Neutrophil (primary cell): Measurements from ENCODE around the gene FERMT3.

Experiments
- H3K27ac ChIP-seq: fragments of 200-600 bp; sonication (generic); 2 replicates; pipeline ENCODE4 v1.5.1; 2016; ENCODE audit warnings: mild to moderate bottlenecking, moderate library complexity
- H3K27me3 ChIP-seq: fragments of 200-600 bp; sonication (generic); 2 replicates; pipeline ENCODE4 v1.6.0; 2016; ENCODE audit warnings: mild to moderate bottlenecking
- H3K36me3 ChIP-seq: fragments of 200-600 bp; sonication (generic); 2 replicates; pipeline ENCODE4 v1.5.1; 2017
- H3K4me1 ChIP-seq, 2 experiments: fragments of 200-600 bp in 1 of 2; sonication (generic) in 1 of 2; 1 replicate in 1 of 2; 2 replicates in 1 of 2; pipeline versions ENCODE4 v1.5.1 to v1.6.1; 2013 to 2016; ENCODE audit warnings: low read depth in 1 of 2, low read length in 1 of 2, mild to moderate bottlenecking in 1 of 2, moderate library complexity in 1 of 2; ENCODE audit not compliant: control insufficient read depth in 1 of 2, insufficient read depth in 1 of 2
- H3K4me3 ChIP-seq, 2 experiments: fragments of 200-600 bp in 1 of 2; sonication (generic) in 1 of 2; 1 replicate in 1 of 2; 2 replicates in 1 of 2; pipeline ENCODE4 v1.5.1; 2013 to 2016; ENCODE audit warnings: low read depth in 1 of 2, low read length in 1 of 2, mild to moderate bottlenecking in 1 of 2, moderate library complexity in 1 of 2
- H3K9me3 ChIP-seq: fragments of 200-600 bp; sonication (generic); 2 replicates; pipeline ENCODE4 v1.5.1; 2016
- TF ChIP-seq, protein P1 (sequence below): fragments of 200-600 bp; sonication (generic); IDR thresholded peaks from 2 replicates; pipeline ENCODE4 v1.5.1; 2016; ENCODE audit warnings: antibody characterized with exemption

Gene FERMT3

DNA sequence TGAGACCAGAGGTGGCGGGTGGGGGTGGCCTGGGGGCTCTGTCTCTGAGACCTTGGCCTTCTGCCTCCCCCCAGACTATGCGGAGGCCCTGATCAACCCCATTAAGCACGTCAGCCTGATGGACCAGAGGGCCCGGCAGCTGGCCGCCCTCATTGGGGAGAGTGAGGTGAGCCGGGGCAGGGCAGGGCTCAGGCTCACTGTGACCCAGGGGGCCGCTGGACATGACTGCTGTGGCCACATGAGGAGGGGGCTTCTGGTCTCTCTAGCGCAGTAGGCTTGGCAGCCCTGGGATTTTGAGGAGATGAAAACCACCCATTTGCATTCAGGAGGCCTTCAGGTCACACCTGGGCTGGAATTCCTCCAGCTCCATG, 57.4 kb downstream of the FERMT3 start:
- Histone ChIP-seq H3K4me1 (peaks cover 14 to 15% of the 10 kb centered on the region in 2 experiments), H3K9me3 (no peaks in the 10 kb centered on the region), H3K27me3 (no peaks in the 10 kb centered on the region), H3K27ac (no peak overlapping the region), H3K4me3 (no peak overlapping the region), H3K36me3 (peaks cover 58% of the 10 kb centered on the region)
- TF ChIP-seq, protein P1, sequence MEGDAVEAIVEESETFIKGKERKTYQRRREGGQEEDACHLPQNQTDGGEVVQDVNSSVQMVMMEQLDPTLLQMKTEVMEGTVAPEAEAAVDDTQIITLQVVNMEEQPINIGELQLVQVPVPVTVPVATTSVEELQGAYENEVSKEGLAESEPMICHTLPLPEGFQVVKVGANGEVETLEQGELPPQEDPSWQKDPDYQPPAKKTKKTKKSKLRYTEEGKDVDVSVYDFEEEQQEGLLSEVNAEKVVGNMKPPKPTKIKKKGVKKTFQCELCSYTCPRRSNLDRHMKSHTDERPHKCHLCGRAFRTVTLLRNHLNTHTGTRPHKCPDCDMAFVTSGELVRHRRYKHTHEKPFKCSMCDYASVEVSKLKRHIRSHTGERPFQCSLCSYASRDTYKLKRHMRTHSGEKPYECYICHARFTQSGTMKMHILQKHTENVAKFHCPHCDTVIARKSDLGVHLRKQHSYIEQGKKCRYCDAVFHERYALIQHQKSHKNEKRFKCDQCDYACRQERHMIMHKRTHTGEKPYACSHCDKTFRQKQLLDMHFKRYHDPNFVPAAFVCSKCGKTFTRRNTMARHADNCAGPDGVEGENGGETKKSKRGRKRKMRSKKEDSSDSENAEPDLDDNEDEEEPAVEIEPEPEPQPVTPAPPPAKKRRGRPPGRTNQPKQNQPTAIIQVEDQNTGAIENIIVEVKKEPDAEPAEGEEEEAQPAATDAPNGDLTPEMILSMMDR = no peak

DNA sequence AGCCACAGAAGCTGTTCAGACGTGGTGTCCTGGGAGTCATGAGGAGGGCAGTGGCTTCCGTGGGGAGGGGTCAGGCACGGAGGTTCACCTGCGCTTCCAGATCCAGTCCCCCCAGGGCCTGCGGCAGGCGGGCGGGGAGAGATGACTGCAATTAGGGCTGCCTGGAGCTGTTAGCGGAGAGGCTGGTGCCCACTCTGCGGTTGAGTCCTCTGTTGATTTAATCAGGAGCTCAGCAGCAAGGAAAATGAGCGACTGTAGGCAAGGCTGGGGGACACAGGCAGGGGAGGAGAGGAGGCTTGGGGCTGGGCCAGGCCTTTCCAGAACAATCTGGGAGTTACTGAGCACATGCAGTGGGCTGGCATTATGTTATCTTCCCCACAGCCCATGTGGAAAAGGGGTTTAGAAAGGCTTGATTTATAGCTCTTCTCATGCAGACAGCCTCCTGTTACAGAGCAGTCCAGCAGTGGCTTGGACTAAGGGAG, 57.9 kb downstream of the FERMT3 start:
- Histone ChIP-seq H3K9me3 (no peaks in the 10 kb centered on the region), H3K27me3 (no peaks in the 10 kb centered on the region), H3K36me3 (peaks cover 53% of the 10 kb centered on the region), H3K27ac (no peak overlapping the region), H3K4me1 (peaks cover 18 to 19% of the 10 kb centered on the region in 2 experiments), H3K4me3 (no peak overlapping the region)
- TF ChIP-seq, protein P1 = no peak

DNA sequence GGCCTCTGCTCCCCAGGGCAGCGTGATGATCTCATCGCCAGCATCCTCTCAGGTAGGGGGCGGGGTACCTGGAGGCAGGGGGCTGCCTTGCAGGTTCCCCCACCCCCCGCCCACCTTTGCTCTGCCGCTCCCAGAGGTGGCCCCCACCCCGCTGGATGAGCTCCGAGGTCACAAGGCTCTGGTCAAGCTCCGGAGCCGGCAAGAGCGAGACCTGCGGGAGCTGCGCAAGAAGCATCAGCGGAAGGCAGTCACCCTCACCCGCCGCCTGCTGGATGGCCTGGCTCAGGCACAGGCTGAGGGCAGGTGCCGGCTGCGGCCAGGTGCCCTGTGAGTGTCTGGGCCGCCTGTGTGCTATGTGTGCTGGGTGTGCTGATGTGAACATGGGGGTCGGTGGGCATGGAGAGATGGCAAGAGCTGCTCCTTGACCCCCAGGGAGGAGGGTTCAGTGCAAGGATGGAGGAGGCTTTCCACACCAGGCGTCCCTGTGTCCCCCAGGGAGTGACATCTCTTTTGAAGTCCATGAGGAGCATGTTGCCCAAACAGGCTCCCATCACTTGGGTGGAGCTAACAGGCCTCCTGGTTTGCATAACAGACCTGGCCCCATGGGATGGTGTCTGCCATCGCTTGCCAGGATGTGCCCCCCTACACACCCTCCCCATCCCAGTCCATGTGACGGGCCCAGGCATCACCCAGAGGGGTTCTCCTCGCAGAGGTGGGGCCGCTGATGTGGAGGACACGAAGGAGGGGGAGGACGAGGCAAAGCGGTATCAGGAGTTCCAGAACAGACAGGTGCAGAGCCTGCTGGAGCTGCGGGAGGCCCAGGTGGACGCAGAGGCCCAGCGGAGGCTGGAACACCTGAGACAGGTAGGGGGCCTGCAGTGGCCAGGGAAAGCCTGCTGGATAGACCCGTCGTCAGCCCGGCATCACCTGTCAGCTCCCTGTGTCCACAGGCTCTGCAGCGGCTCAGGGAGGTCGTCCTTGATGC, 58.9 kb downstream of the FERMT3 start:
- Histone ChIP-seq H3K36me3 (peaks cover 52% of the 10 kb centered on the region), H3K27ac (no peak overlapping the region), H3K4me3 (no peak overlapping the region), H3K9me3 (no peaks in the 10 kb centered on the region), H3K27me3 (no peaks in the 10 kb centered on the region), H3K4me1 (peaks cover 22 to 24% of the 10 kb centered on the region in 2 experiments)
- TF ChIP-seq, protein P1 = no peak

DNA sequence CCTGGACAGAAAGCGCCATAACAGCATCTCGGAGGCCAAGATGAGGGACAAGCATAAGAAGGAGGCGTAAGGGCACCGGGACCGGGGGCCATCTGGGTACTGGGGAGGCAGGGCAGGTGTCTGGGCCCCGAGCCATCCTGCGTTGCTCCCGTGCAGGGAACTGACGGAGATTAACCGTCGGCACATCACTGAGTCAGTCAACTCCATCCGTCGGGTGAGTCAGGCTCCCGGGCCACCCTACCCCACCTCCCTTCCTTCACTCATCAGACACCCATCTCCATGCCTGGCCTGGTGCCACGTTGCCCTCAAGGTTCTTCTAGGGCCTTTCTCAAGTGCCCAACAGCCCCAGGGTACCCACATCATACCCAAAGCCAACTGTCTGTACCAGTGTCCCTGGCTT, 59.8 kb downstream of the FERMT3 start:
- H3K36me3 ChIP-seq = peaks cover 52% of the 10 kb centered on the region

DNA sequence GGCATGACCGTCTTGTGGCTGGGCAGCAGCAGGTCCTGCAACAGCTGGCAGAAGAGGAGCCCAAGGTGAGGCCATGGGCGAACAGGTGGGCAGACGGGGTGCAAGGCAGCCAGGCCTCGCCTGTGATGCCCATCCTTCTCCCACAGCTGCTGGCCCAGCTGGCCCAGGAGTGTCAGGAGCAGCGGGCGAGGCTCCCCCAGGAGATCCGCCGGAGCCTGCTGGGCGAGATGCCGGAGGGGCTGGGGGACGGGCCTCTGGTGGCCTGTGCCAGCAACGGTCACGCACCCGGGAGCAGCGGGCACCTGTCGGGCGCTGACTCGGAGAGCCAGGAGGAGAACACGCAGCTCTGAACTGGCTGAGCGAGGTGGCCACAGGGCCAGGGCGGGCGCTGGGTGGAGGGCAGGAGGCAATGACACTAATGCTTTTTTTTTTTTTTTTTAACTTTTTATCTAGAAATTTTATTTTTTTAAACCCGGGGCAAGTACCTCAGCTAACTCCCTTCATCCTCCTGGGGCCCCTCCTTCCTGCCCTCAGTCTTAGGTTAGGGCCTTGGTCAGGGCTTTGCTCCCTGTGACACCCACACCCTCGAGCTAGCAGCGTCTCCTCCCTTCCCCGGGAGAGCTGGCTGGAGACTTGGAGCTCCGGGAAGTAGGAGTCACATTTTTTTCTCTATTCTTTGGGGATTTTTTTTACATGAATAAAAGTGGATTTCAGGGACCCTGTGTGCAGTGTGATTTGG, 60.9 kb downstream of the FERMT3 start:
- Histone ChIP-seq H3K27ac (peak overlapping the region; percentile 98), H3K4me3 (peak overlapping the region in 1 of 2 experiments; percentile 99), H3K9me3 (no peaks in the 10 kb centered on the region), H3K36me3 (peaks cover 42% of the 10 kb centered on the region), H3K27me3 (no peaks in the 10 kb centered on the region), H3K4me1 (peaks cover 36% of the 10 kb centered on the region in 2 experiments)
- TF ChIP-seq, protein P1 = no peak

More for the DNA sequence above, 59.8 kb downstream of the FERMT3 start:
- Histone ChIP-seq H3K27ac (no peak overlapping the region), H3K4me1 (peaks cover 27 to 28% of the 10 kb centered on the region in 2 experiments), H3K4me3 (no peak overlapping the region), H3K9me3 (no peaks in the 10 kb centered on the region), H3K27me3 (no peaks in the 10 kb centered on the region)
- TF ChIP-seq, protein P1 = no peak
